AG04450 (cell line): ENCODE measurements around the gene RNASEH1. TPM values are rescaled to one million over a fixed set of nuclear protein-coding genes. Genes with fewer than 3 reads are reported as not detected.
A peak's percentile ranks its signal among the peaks of the same experiment; 100 is the strongest.

Experiments
- CTCF ChIA-PET: fragments of 300-600, 350-600 bp; formaldehyde crosslinking; extraction: SDS; loops from one replicate; lab custom pipeline; 2022; ENCODE audit warnings: antibody characterized with exemption, inconsistent platforms; lab: Charles Lee
- POLR2A ChIA-PET: fragments of 350-600 bp; formaldehyde crosslinking; extraction: SDS; loops from one replicate; lab custom pipeline; 2021; ENCODE audit warnings: antibody characterized with exemption, inconsistent platforms; lab: Yijun Ruan, JAX
- DNase-seq: peaks from one replicate; pipeline ENCODE4 v3.0.0-alpha.2; 2011; ENCODE audit warnings: low read depth, low spot score
- H3K27ac ChIP-seq: one replicate; pipeline ENCODE4 v1.5.1; 2012; ENCODE audit warnings: low read depth, low read length, control low read depth
- H3K27me3 ChIP-seq: one replicate; pipeline ENCODE4 v1.6.0; 2012; ENCODE audit warnings: low read length; ENCODE audit not compliant: control insufficient read depth, insufficient read depth
- H3K4me3 ChIP-seq: 2 replicates; pipeline ENCODE4 v1.5.1; 2011; ENCODE audit warnings: mild to moderate bottlenecking, low read depth, low read length, control low read depth
- H3K9me3 ChIP-seq: 2 replicates; pipeline ENCODE4 v1.5.1; 2012; ENCODE audit warnings: low read length; ENCODE audit not compliant: control insufficient read depth, insufficient read depth
- polyA plus RNA-seq: library from polyadenylated mRNA; depleted of rRNA; stranded (reverse); fragments of >200 nt; gene quantifications from 2 replicates; pipeline ENCODE4 v1.2.3, GENCODE V29; 2011
- TF ChIP-seq, protein P1 (sequence below): IDR thresholded peaks from 2 replicates; pipeline ENCODE4 v1.5.1; 2011; ENCODE audit warnings: low read depth, low read length, control low read depth, inconsistent platforms

Gene RNASEH1
- polyA plus RNA-seq, 1 experiment: 26.2 TPM

DNA sequence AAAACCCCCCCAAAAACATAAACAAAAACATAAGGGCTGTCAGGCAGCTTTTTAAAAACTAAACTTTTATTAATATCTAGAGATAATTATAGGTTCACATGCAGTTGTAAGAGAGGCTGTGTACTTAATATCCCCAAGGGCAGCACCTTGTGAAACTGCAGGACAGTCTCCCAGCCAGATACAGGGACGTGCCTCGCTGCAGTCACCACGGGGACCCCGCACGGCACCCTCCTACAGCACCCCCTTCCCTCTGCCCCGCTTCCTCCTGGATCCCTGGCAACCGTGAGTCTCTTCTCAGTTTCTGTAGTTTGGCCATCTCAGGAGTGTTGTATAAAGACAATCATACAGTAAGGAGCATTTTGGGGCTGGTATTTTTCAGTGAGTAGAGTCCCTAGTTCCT lies 30.0 kb upstream of the RNASEH1 start:
- no peak for DNase-seq
- no peaks in the 10 kb centered on the region for H3K9me3 ChIP-seq
- peak overlapping the region; percentile 90 for H3K27ac ChIP-seq
- POLR2A ChIA-PET: no interaction called here
- TF ChIP-seq, protein P1, sequence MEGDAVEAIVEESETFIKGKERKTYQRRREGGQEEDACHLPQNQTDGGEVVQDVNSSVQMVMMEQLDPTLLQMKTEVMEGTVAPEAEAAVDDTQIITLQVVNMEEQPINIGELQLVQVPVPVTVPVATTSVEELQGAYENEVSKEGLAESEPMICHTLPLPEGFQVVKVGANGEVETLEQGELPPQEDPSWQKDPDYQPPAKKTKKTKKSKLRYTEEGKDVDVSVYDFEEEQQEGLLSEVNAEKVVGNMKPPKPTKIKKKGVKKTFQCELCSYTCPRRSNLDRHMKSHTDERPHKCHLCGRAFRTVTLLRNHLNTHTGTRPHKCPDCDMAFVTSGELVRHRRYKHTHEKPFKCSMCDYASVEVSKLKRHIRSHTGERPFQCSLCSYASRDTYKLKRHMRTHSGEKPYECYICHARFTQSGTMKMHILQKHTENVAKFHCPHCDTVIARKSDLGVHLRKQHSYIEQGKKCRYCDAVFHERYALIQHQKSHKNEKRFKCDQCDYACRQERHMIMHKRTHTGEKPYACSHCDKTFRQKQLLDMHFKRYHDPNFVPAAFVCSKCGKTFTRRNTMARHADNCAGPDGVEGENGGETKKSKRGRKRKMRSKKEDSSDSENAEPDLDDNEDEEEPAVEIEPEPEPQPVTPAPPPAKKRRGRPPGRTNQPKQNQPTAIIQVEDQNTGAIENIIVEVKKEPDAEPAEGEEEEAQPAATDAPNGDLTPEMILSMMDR: no peak
- CTCF ChIA-PET: no interaction called here
- H3K4me3 ChIP-seq: no peak overlapping the region
- H3K27me3 ChIP-seq: no peaks in the 10 kb centered on the region

DNA sequence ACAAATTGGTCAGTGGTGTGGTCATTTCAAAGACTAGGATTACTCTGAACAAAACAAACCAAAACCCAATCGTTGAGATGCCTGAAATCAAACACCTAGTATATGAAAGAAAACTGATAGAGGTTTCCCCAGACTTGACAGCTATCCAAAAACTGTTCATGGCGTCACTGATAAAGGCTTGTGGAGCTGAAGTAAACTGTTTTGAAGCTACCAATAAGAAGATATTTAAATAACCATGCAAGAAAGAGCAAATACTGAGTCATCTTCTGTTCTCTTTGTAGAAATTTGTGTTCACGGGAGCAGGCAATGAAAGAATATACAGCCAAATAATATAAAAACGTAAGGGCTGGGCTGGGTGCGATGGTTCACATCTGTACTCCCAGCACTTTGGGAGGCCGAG lies 29.3 kb upstream of the RNASEH1 start:
- no peaks in the 10 kb centered on the region for H3K27me3 ChIP-seq
- TF ChIP-seq, protein P1: no peak
- DNase-seq: peak; percentile 66
- H3K4me3 ChIP-seq: no peak overlapping the region
- peak overlapping the region; percentile 90 for H3K27ac ChIP-seq
- POLR2A ChIA-PET: interaction anchor here (0.7 to 0.9 kb wide), 2 partner anchors 12 to 29 kb away, joined by 3 to 4 read pairs; partner anchors contain the start of gene RNASEH1
- H3K9me3 ChIP-seq: no peaks in the 10 kb centered on the region
- CTCF ChIA-PET: interaction anchor here (0.8 kb wide), 1 partner anchor 163 kb away, joined by 3 read pairs; no protein-coding TSS in a partner anchor

DNA sequence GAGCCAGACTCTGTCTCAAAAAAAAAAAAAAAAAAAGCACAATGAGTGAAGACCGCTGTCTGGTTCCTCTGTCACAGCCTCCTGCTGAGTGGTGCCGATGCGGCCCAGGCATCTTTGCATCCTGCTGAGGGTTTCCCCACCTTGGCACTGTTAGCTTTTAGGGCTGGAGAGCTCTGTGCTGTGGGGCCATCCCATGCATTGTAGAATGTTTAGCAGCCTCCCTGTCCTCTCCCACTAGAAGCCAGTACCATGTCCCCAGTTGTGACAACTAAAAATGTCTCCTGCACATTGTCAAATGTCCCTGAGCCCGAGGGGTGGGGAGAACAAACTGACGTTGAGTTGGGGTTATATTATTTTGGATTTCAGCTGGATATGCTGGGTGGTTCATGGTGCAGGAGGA lies 28.9 kb upstream of the RNASEH1 start:
- H3K27me3 ChIP-seq: no peaks in the 10 kb centered on the region
- POLR2A ChIA-PET: interaction anchor here (0.7 to 0.9 kb wide), 3 partner anchors 9 to 29 kb away, joined by 3 to 4 read pairs (median 4); partner anchors contain the start of gene RNASEH1
- DNase-seq: no peak
- no peak overlapping the region for H3K4me3 ChIP-seq
- CTCF ChIA-PET: interaction anchor here (0.8 kb wide), 1 partner anchor 163 kb away, joined by 3 read pairs; no protein-coding TSS in a partner anchor
- peak overlapping the region; percentile 90 for H3K27ac ChIP-seq
- TF ChIP-seq, protein P1: no peak
- no peaks in the 10 kb centered on the region for H3K9me3 ChIP-seq

DNA sequence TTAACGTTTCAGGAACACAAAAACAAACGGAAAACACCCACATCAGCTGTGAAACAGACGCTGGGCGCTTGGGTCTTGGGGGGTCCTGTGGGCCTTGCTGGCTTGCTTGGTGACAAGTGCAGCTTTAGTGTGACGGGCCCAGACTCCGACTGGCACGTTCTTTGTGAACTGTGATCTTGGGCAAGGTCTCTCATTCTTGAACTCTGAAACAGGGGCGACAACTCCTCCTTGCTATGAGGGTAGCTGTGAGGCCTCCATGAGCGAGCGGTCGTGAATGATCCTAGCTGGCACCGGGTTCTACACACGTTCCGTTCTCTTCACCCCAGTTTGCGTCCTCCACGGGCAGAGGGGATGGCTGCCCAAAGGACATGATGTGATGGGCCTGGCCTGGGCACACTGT lies 28.1 kb upstream of the RNASEH1 start:
- CTCF ChIA-PET: no interaction called here
- POLR2A ChIA-PET: interaction anchor here (0.6 to 2.7 kb wide), 5 partner anchors 10 to 66 kb away, joined by 4 to 17 read pairs (median 6); no protein-coding TSS in a partner anchor
- H3K9me3 ChIP-seq: no peaks in the 10 kb centered on the region
- H3K27ac ChIP-seq: peak overlapping the region; percentile 97
- H3K4me3 ChIP-seq: no peak overlapping the region
- TF ChIP-seq, protein P1: no peak
- no peak for DNase-seq
- H3K27me3 ChIP-seq: no peaks in the 10 kb centered on the region

DNA sequence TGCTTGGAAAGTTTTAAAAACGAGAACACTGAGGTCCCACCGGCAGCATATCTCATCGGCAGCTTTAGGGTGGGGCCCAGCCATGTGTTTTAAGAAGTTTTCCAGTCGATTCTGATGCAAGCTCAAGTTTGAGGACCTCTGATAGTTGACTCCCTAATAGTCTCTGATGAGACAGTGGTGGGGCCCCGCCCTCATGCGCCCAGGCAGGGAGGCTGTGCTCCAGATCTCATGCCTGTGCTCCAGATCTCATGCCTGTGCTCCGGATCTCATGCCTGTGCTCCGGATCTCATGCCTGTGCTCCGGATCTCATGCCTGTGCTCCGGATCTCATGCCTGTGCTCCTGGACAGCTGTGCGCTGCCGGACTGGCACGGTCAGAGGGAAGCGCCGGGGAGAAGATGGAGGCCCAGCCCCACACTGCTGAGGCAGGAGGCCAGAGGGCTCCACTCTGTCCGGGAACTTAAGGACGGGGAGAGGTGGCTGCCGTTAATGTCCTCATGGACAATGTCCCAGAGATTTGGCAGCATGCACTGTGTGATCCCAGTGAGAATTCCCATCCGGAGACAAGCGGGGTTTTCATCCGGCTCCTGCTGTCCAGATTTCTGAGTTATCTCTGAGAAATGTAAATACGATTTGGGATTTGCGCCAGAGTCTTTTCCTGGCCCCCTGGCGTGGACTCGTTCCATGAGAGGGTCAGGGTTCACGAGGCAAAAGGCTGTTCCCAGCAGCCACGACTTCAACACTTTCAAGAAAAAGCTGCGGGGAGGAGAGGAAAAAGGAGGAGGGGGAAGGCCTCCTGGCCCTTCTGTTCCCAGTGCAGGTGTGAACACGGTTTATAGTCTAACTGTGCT lies 27.4 kb upstream of the RNASEH1 start:
- H3K27ac ChIP-seq: peak overlapping the region; percentile 97
- CTCF ChIA-PET: no interaction called here
- TF ChIP-seq, protein P1: no peak
- peak; percentile 85 for DNase-seq
- H3K9me3 ChIP-seq: no peaks in the 10 kb centered on the region
- POLR2A ChIA-PET: interaction anchor here (0.6 to 2.7 kb wide), 9 partner anchors 9 to 67 kb away, joined by 3 to 17 read pairs (median 5); partner anchors contain the start of genes COLEC11 and RNASEH1
- H3K27me3 ChIP-seq: no peaks in the 10 kb centered on the region
- H3K4me3 ChIP-seq: peak overlapping the region; percentile 47
